Activated CD8-positive, alpha-beta memory T cell treated with anti-CD3 and anti-CD28 coated beads, Interleukin-2, amount 10 ng/mL, durations not matched to agents 7 days and 5 days (primary cell): ENCODE measurements around the gene TCERG1L. TPM values are rescaled to one million over a fixed set of nuclear protein-coding genes. Genes with fewer than 3 reads are reported as not detected.
"Not testable (repeated sequence)": the region's sequence is repeated elsewhere in the genome, so short reads cannot be mapped to it uniquely, and the experiment has no call there.

ENCODE experiments used
- ATAC-seq: fragments of 150-1000 bp; cut with Tn5 transposase; one replicate; pipeline ENCODE4 v1.10.0; 2021; ENCODE audit warnings: moderate library complexity
- CTCF ChIA-PET: fragments of 350-600 bp; sonication (Branson Sonifier 250); formaldehyde crosslinking; loops from one replicate; lab custom pipeline; 2021; ENCODE audit warnings: antibody characterized with exemption; lab: Charles Lee
- DNase-seq: peaks from one replicate; pipeline ENCODE4 v3.0.0-alpha.2; 2020
- H3K27ac Mint-ChIP-seq: one replicate; pipeline ENCODE4 v1.8.0; 2021; ENCODE audit warnings: mild to moderate bottlenecking, mixed read lengths
- H3K27me3 Mint-ChIP-seq: one replicate; pipeline ENCODE4 v1.8.0; 2021; ENCODE audit warnings: mixed read lengths
- H3K36me3 Mint-ChIP-seq: one replicate; pipeline ENCODE4 v1.8.0; 2021; ENCODE audit warnings: mild to moderate bottlenecking, mixed read lengths
- H3K4me1 Mint-ChIP-seq: one replicate; pipeline ENCODE4 v1.8.0; 2021; ENCODE audit warnings: mixed read lengths
- H3K4me3 Mint-ChIP-seq: one replicate; pipeline ENCODE4 v1.8.0; 2021; ENCODE audit warnings: mild to moderate bottlenecking, moderate library complexity, mixed read lengths
- H3K9me3 Mint-ChIP-seq: one replicate; pipeline ENCODE4 v1.8.0; 2022; ENCODE audit warnings: low read depth, mixed read lengths
- total RNA-seq, 2 experiments: library from RNA; stranded (reverse); gene quantifications; one replicate each; pipeline ENCODE4 v1.2.3, GENCODE V29; 2021

The TCERG1L gene
- total RNA-seq, 2 experiments from 2014 or later: 0.20 to 0.49 TPM

- CTCF ChIA-PET: no interaction called here
- H3K27ac Mint-ChIP-seq: no peak overlapping the region
- H3K4me3 Mint-ChIP-seq: no peak overlapping the region
- H3K9me3 Mint-ChIP-seq: peaks cover 4% of the 10 kb centered on the region
- no peaks in the 10 kb centered on the region for H3K36me3 Mint-ChIP-seq
- H3K27me3 Mint-ChIP-seq: no peaks in the 10 kb centered on the region
- no peaks in the 10 kb centered on the region for H3K4me1 Mint-ChIP-seq
- DNase-seq: peak; percentile 19
- ATAC-seq: no peak
Observed at GRCh38 chr10:131177431-131178327, 133.8 kb downstream of the TCERG1L start.

- Mint-ChIP-seq H3K27ac (no peak overlapping the region), H3K36me3 (no peaks in the 10 kb centered on the region), H3K4me1 (no peaks in the 10 kb centered on the region), H3K9me3 (peaks cover 4% of the 10 kb centered on the region), H3K4me3 (no peak overlapping the region), H3K27me3 (no peaks in the 10 kb centered on the region)
- ATAC-seq: no peak
- CTCF ChIA-PET: no interaction called here
- no peak for DNase-seq
Observed at GRCh38 chr10:131176907-131177306, 134.6 kb downstream of the TCERG1L start.

- DNase-seq, ATAC-seq, H3K27me3 Mint-ChIP-seq, H3K4me1 Mint-ChIP-seq, H3K27ac Mint-ChIP-seq, CTCF ChIA-PET, H3K9me3 Mint-ChIP-seq, H3K36me3 Mint-ChIP-seq, H3K4me3 Mint-ChIP-seq: not testable (repeated sequence)
Observed at GRCh38 chr10:131176324-131176723, 135.2 kb downstream of the TCERG1L start.

GRCh38 chr10:131175891-131176290, 135.6 kb downstream of the TCERG1L start:
- ATAC-seq (no peak), DNase-seq (no peak)
- Mint-ChIP-seq H3K4me1 (no peaks in the 10 kb centered on the region), H3K27me3 (no peaks in the 10 kb centered on the region), H3K36me3 (no peaks in the 10 kb centered on the region), H3K27ac (no peak overlapping the region), H3K9me3 (peaks cover 4% of the 10 kb centered on the region), H3K4me3 (no peak overlapping the region)
- CTCF ChIA-PET: no interaction called here

GRCh38 chr10:131174651-131175540, 136.6 kb downstream of the TCERG1L start:
- CTCF ChIA-PET: no interaction called here
- Mint-ChIP-seq H3K4me1 (no peaks in the 10 kb centered on the region), H3K27ac (no peak overlapping the region), H3K4me3 (no peak overlapping the region), H3K36me3 (no peaks in the 10 kb centered on the region), H3K27me3 (no peaks in the 10 kb centered on the region), H3K9me3 (peaks cover 4% of the 10 kb centered on the region)
- no peak for DNase-seq
- no peak for ATAC-seq

- no peaks in the 10 kb centered on the region for H3K27me3 Mint-ChIP-seq
- no peaks in the 10 kb centered on the region for H3K4me1 Mint-ChIP-seq
- no peaks in the 10 kb centered on the region for H3K36me3 Mint-ChIP-seq
- peaks cover 4% of the 10 kb centered on the region for H3K9me3 Mint-ChIP-seq
- DNase-seq (no peak), ATAC-seq (no peak)
- CTCF ChIA-PET: no interaction called here
- H3K27ac Mint-ChIP-seq: no peak overlapping the region
- no peak overlapping the region for H3K4me3 Mint-ChIP-seq
Observed at GRCh38 chr10:131174211-131174565, 137.3 kb downstream of the TCERG1L start.

- DNase-seq (peak; percentile 22), ATAC-seq (no peak)
- Mint-ChIP-seq H3K4me1 (no peaks in the 10 kb centered on the region), H3K36me3 (no peaks in the 10 kb centered on the region), H3K27me3 (no peaks in the 10 kb centered on the region), H3K4me3 (no peak overlapping the region), H3K9me3 (peaks cover 4% of the 10 kb centered on the region), H3K27ac (no peak overlapping the region)
- CTCF ChIA-PET: no interaction called here
Observed at GRCh38 chr10:131173484-131174210, 137.9 kb downstream of the TCERG1L start.

GRCh38 chr10:131172433-131172832, 139.1 kb downstream of the TCERG1L start:
- CTCF ChIA-PET: no interaction called here
- no peaks in the 10 kb centered on the region for H3K36me3 Mint-ChIP-seq
- no peak for DNase-seq
- H3K4me1 Mint-ChIP-seq: no peaks in the 10 kb centered on the region
- no peak for ATAC-seq
- H3K27ac Mint-ChIP-seq: no peak overlapping the region
- H3K9me3 Mint-ChIP-seq: peaks cover 4% of the 10 kb centered on the region
- H3K4me3 Mint-ChIP-seq: no peak overlapping the region
- no peaks in the 10 kb centered on the region for H3K27me3 Mint-ChIP-seq

GRCh38 chr10:131169146-131169545, 142.4 kb downstream of the TCERG1L start:
- DNase-seq: peak; percentile 33
- CTCF ChIA-PET: no interaction called here
- no peak for ATAC-seq
- no peak overlapping the region for H3K4me3 Mint-ChIP-seq
- no peaks in the 10 kb centered on the region for H3K4me1 Mint-ChIP-seq
- H3K27ac Mint-ChIP-seq: no peak overlapping the region
- H3K36me3 Mint-ChIP-seq: no peaks in the 10 kb centered on the region
- no peaks in the 10 kb centered on the region for H3K27me3 Mint-ChIP-seq
- H3K9me3 Mint-ChIP-seq: no peaks in the 10 kb centered on the region

- ATAC-seq (no peak), DNase-seq (peak; percentile 28)
- Mint-ChIP-seq H3K4me1 (no peaks in the 10 kb centered on the region), H3K36me3 (no peaks in the 10 kb centered on the region), H3K27ac (no peak overlapping the region), H3K27me3 (no peaks in the 10 kb centered on the region), H3K9me3 (no peaks in the 10 kb centered on the region), H3K4me3 (no peak overlapping the region)
- CTCF ChIA-PET: no interaction called here
Observed at GRCh38 chr10:131168238-131168875, 143.2 kb downstream of the TCERG1L start.

- ATAC-seq: no peak
- no peaks in the 10 kb centered on the region for H3K36me3 Mint-ChIP-seq
- H3K4me3 Mint-ChIP-seq: no peak overlapping the region
- H3K27me3 Mint-ChIP-seq: no peaks in the 10 kb centered on the region
- no peaks in the 10 kb centered on the region for H3K4me1 Mint-ChIP-seq
- DNase-seq: no peak
- no peaks in the 10 kb centered on the region for H3K9me3 Mint-ChIP-seq
- no peak overlapping the region for H3K27ac Mint-ChIP-seq
- CTCF ChIA-PET: no interaction called here
Observed at GRCh38 chr10:131167036-131167860, 144.3 kb downstream of the TCERG1L start.

GRCh38 chr10:131166486-131166885, 145.0 kb downstream of the TCERG1L start:
- Mint-ChIP-seq H3K4me3 (no peak overlapping the region), H3K9me3 (no peaks in the 10 kb centered on the region), H3K27me3 (no peaks in the 10 kb centered on the region), H3K36me3 (no peaks in the 10 kb centered on the region), H3K27ac (no peak overlapping the region), H3K4me1 (no peaks in the 10 kb centered on the region)
- DNase-seq: no peak
- CTCF ChIA-PET: no interaction called here
- no peak for ATAC-seq
